PC-3 (cell line): ENCODE results near the gene PPIL3. TPM values are rescaled to one million over a fixed set of nuclear protein-coding genes. Genes with fewer than 3 reads are reported as not detected.

Source experiments
- ATAC-seq: fragments of 200-7000 bp; cut with Tn5 transposase; 2 replicates; pipeline ENCODE4 v1.9.1; 2020; ENCODE audit warnings: mild to moderate bottlenecking, moderate library complexity
- BruUV-seq: library from RNA; stranded (reverse); fragments of 400-500 nt; replicated peaks from 2 replicates; lab custom pipeline; 2021; lab: Mats Ljungman, UMichigan
- CTCF ChIA-PET: fragments of 300-600 bp; sonication (Branson Sonifier 250); formaldehyde crosslinking; loops from one replicate; lab custom pipeline; 2022; ENCODE audit warnings: antibody characterized with exemption; lab: Charles Lee
- POLR2A ChIA-PET: fragments of 300-600 bp; sonication (Branson Sonifier 250); formaldehyde crosslinking; loops from one replicate; lab custom pipeline; 2022; ENCODE audit warnings: antibody characterized with exemption; ENCODE audit not compliant: unreplicated experiment; lab: Charles Lee
- DNase-seq: peaks from one replicate; pipeline ENCODE4 v3.0.0-alpha.2; 2015
- H2AFZ ChIP-seq: fragments of 300-600 bp; sonication (generic); 2 replicates; pipeline ENCODE4 v1.6.0; 2016; ENCODE audit warnings: antibody characterized with exemption, low read length
- H3F3A ChIP-seq: fragments of 300-600 bp; sonication (generic); one replicate; pipeline ENCODE4 v1.6.0; 2017; ENCODE audit warnings: antibody characterized with exemption, low read length, control low read depth, mild to moderate bottlenecking; ENCODE audit not compliant: unreplicated experiment
- H3K27ac ChIP-seq: fragments of 300-600 bp; sonication (generic); 2 replicates; pipeline ENCODE4 v1.5.1; 2016; ENCODE audit warnings: mild to moderate bottlenecking, low read length
- H3K27me3 ChIP-seq: fragments of 300-600 bp; sonication (generic); 2 replicates; pipeline ENCODE4 v1.6.1; 2016; ENCODE audit warnings: low read length, mixed read lengths
- H3K36me3 ChIP-seq: fragments of 300-600 bp; sonication (generic); 2 replicates; pipeline ENCODE4 v1.6.1; 2016; ENCODE audit warnings: low read depth, mixed run types, low read length, mixed read lengths
- H3K4me1 ChIP-seq: fragments of 300-600 bp; sonication (generic); 2 replicates; pipeline ENCODE4 v1.5.1; 2016; ENCODE audit warnings: low read length; ENCODE audit not compliant: insufficient read depth
- H3K4me2 ChIP-seq: fragments of 300-600 bp; sonication (generic); 2 replicates; pipeline ENCODE4 v1.6.0; 2016; ENCODE audit warnings: low read length
- H3K4me3 ChIP-seq: fragments of 300-600 bp; sonication (generic); 2 replicates; pipeline ENCODE4 v1.5.1; 2016; ENCODE audit warnings: mild to moderate bottlenecking, low read length, mixed read lengths
- H3K79me2 ChIP-seq: fragments of 300-600 bp; sonication (generic); 2 replicates; pipeline ENCODE4 v1.6.1; 2017; ENCODE audit warnings: low read length, mixed read lengths
- H3K9ac ChIP-seq: fragments of 300-600 bp; sonication (generic); 2 replicates; pipeline ENCODE4 v1.6.0; 2016; ENCODE audit warnings: mild to moderate bottlenecking, low read length
- H3K9me2 ChIP-seq: fragments of 300-600 bp; sonication (generic); replicated peaks from 2 replicates; pipeline ENCODE4 v1.6.1; 2016; ENCODE audit warnings: mixed run types, low read length, mixed read lengths
- H3K9me3 ChIP-seq: fragments of 300-600 bp; sonication (generic); 2 replicates; pipeline ENCODE4 v1.6.1; 2016; ENCODE audit warnings: low read length, mixed read lengths
- H4K20me1 ChIP-seq: fragments of 300-600 bp; sonication (generic); 2 replicates; pipeline ENCODE4 v1.6.1; 2016; ENCODE audit warnings: low read length, mixed read lengths
- EZH2 ChIP-seq: fragments of 300-600 bp; sonication (generic); IDR thresholded peaks from one replicate; pipeline ENCODE4 v1.6.1; 2017; ENCODE audit warnings: antibody characterized with exemption, mild to moderate bottlenecking, low read length; ENCODE audit not compliant: unreplicated experiment
- EZH2phosphoT487 ChIP-seq: fragments of 300-600 bp; sonication (generic); IDR thresholded peaks from 2 replicates; pipeline ENCODE4 v1.6.1; 2018; ENCODE audit warnings: mild to moderate bottlenecking, antibody characterized with exemption, low read length, borderline replicate concordance
- intact Hi-C: fragments of 100-400 bp; cut with micrococcal nuclease; formaldehyde crosslinking; loops from 2 replicates; pipeline ENCODE4 v1.9.0; 2023
- total RNA-seq: library from RNA; depleted of rRNA; stranded (reverse); fragments of >200 nt; gene quantifications from 2 replicates; pipeline ENCODE4 v1.2.3, GENCODE V29; 2014
- TF ChIP-seq, protein P1 (sequence below): fragments of 300-600 bp; sonication (generic); conservative IDR thresholded peaks from 2 replicates; pipeline ENCODE4 v1.5.1; 2017; ENCODE audit warnings: antibody characterized with exemption, low read depth, mild to moderate bottlenecking, low read length

Gene PPIL3
- total RNA-seq, 1 experiment from 2014 or later = 37.1 TPM

DNA sequence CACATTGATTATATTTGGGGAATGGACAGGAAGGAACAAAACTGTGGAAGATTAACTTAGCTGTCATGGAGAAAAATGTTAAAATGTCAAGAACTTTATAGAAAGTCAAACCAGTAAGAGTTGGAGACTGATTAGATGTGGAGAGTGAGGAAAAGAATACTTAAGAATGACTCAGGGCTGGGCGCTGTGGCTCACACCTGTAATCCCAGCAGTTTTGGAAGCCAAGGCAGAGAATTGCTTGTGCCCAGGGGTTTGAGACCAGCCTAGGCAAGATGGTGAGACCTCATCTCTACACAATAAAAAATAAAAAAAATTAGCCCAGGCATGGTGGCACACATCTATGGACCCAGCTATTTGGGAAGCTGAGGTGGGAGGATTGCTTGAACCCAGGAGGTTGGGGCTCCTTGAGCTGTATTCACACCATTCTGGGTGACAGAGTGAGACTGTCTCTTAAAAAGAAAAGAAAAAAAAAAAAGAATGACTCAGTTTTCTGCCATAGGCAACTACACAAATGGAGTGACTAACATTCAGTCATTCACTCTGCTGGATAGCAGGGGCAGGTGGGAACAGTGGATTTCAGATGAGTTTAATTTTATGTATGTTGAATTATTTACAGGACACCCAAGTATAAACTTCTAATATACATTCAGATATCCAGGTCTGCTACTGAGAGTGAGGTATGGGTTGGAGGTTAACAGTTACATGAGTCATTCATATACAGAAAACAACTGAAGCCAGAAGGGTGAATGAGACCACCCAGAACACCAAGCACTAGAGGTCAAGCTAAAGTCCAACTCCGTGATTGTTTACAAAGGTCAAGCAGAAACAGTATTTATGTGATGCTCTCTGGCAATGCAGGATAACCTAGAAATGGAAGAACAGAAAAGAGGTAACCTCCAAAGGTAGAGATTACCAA, 40.7 kb upstream of the PPIL3 start:
- Histone ChIP-seq H3K4me1 (0 out of 2 replicates have a peak, but pooled peaks cover 3% of the 10 kb centered on the region), H3K9ac (no peak overlapping the region), H4K20me1 (no peaks in the 10 kb centered on the region), H3K4me2 (no peak overlapping the region), H3K27me3 (no peaks in the 10 kb centered on the region), H3F3A (no peaks in the 10 kb centered on the region), H3K27ac (no peak overlapping the region), H3K9me3 (no peaks in the 10 kb centered on the region), H2AFZ (no peak overlapping the region), H3K9me2 (no peaks in the 10 kb centered on the region), H3K79me2 (no peaks in the 10 kb centered on the region), H3K36me3 (peaks cover 34% of the 10 kb centered on the region), H3K4me3 (no peak overlapping the region)
- no peak for TF ChIP-seq EZH2phosphoT487
- no peak for TF ChIP-seq EZH2
- TF ChIP-seq, protein P1, sequence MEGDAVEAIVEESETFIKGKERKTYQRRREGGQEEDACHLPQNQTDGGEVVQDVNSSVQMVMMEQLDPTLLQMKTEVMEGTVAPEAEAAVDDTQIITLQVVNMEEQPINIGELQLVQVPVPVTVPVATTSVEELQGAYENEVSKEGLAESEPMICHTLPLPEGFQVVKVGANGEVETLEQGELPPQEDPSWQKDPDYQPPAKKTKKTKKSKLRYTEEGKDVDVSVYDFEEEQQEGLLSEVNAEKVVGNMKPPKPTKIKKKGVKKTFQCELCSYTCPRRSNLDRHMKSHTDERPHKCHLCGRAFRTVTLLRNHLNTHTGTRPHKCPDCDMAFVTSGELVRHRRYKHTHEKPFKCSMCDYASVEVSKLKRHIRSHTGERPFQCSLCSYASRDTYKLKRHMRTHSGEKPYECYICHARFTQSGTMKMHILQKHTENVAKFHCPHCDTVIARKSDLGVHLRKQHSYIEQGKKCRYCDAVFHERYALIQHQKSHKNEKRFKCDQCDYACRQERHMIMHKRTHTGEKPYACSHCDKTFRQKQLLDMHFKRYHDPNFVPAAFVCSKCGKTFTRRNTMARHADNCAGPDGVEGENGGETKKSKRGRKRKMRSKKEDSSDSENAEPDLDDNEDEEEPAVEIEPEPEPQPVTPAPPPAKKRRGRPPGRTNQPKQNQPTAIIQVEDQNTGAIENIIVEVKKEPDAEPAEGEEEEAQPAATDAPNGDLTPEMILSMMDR = no peak
- ATAC-seq = peak; percentile 46; the same call in 1 of the 2 replicates
- peak; percentile 34 for DNase-seq
- BruUV-seq = no TSS peak
- ChIA-PET CTCF (interaction anchor here (0.6 kb wide), 1 partner anchor 28 kb away, joined by 6 read pairs; no protein-coding TSS in a partner anchor), POLR2A (no interaction called here)
- intact Hi-C loops = no loop called here

DNA sequence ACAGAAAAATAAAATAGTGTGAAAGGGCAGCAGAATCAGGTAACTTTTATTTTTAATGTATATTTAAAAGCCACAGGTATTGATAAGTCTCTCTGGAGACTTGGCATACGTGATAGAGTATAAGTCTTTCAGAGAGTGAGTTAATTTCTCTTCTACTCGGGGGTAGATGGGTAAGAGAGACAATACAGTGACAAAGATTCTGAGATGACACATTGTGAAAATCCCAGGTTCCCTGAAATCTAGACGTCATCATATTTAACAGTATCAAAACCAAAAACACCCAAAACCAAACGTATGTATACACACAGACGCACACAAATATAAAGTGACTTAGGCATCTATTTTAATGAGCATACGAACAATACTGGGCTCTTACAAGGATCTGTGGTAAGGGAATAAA, 33.6 kb upstream of the PPIL3 start:
- no peaks in the 10 kb centered on the region for H4K20me1 ChIP-seq
- no TSS peak for BruUV-seq
- no peaks in the 10 kb centered on the region for H3K79me2 ChIP-seq
- H2AFZ ChIP-seq = no peak overlapping the region
- intact Hi-C loops = no loop called here
- TF ChIP-seq EZH2 (no peak), EZH2phosphoT487 (no peak)
- TF ChIP-seq, protein P1 = no peak
- ATAC-seq = no peak
- no peaks in the 10 kb centered on the region for H3K27me3 ChIP-seq
- no peaks in the 10 kb centered on the region for H3K4me1 ChIP-seq
- H3K36me3 ChIP-seq = peaks cover 32% of the 10 kb centered on the region; the same call in 1 of the 2 replicates
- no peaks in the 10 kb centered on the region for H3K9me2 ChIP-seq
- ChIA-PET CTCF (no interaction called here), POLR2A (no interaction called here)
- no peak for DNase-seq
- no peaks in the 10 kb centered on the region for H3F3A ChIP-seq
- H3K27ac ChIP-seq = no peak overlapping the region
- no peak overlapping the region for H3K4me3 ChIP-seq
- H3K9me3 ChIP-seq = no peaks in the 10 kb centered on the region
- no peak overlapping the region for H3K9ac ChIP-seq
- H3K4me2 ChIP-seq = no peak overlapping the region

DNA sequence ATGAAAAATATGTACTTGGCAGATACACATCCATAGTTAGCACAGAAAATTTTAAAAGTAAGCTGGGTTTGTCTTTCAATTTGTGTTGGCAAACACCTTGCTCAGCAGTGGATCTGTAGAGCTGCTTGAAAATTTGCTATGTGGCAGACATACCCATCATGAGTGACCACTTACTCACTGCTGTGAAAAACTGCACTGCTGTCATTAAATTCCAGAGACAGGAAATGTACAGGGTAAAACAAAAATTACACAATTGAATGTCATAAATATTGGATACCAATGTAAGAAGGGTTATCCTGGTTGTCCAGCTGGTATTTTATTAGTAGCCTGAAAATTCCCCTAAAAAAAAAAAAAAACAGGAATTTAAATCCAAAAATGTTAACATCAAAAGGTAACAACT, 24.8 kb upstream of the PPIL3 start:
- peak; percentile 43 for DNase-seq
- H3K27ac ChIP-seq = no peak overlapping the region
- no peak overlapping the region for H3K4me2 ChIP-seq
- H4K20me1 ChIP-seq = no peaks in the 10 kb centered on the region
- H3K27me3 ChIP-seq = no peaks in the 10 kb centered on the region
- no peak for TF ChIP-seq EZH2phosphoT487
- TF ChIP-seq, protein P1 = no peak
- TF ChIP-seq EZH2 = no peak
- H3K4me3 ChIP-seq = no peak overlapping the region
- H3K9me3 ChIP-seq = no peaks in the 10 kb centered on the region
- ATAC-seq = peak; percentile 79
- H2AFZ ChIP-seq = no peak overlapping the region
- H3K9ac ChIP-seq = no peak overlapping the region
- H3K4me1 ChIP-seq = no peaks in the 10 kb centered on the region
- H3K36me3 ChIP-seq = peaks cover 53% of the 10 kb centered on the region
- H3F3A ChIP-seq = peaks cover 4% of the 10 kb centered on the region
- intact Hi-C loops = no loop called here
- CTCF ChIA-PET = no interaction called here
- POLR2A ChIA-PET = interaction anchor here (0.7 kb wide), 1 partner anchor 31 kb away, joined by 3 read pairs; no protein-coding TSS in a partner anchor
- BruUV-seq = no TSS peak
- H3K9me2 ChIP-seq = no peaks in the 10 kb centered on the region
- H3K79me2 ChIP-seq = no peaks in the 10 kb centered on the region
